Effector memory CD4-positive, alpha-beta T cell (primary cell): Measurements from ENCODE around the gene OBSCN.

ENCODE experiments used
- DNase-seq, 3 donors: peaks; one replicate each; pipeline ENCODE4 v3.0.0-alpha.2; 2020
- H3K27ac ChIP-seq: 2 replicates; pipeline ENCODE4 v1.7.0; 2013; ENCODE audit warnings: mild to moderate bottlenecking, low read length, moderate library complexity; ENCODE audit not compliant: insufficient read depth, poor library complexity, severe bottlenecking
- H3K27me3 ChIP-seq: replicated peaks from 2 replicates; pipeline ENCODE4 v1.7.0; 2013; ENCODE audit warnings: mild to moderate bottlenecking, low read length; ENCODE audit not compliant: insufficient read depth, control insufficient read depth, poor library complexity, severe bottlenecking
- H3K36me3 ChIP-seq: 2 replicates; pipeline ENCODE4 v1.7.0; 2013; ENCODE audit warnings: mild to moderate bottlenecking, low read length, moderate library complexity; ENCODE audit not compliant: control insufficient read depth, insufficient read depth
- H3K4me1 ChIP-seq: 2 replicates; pipeline ENCODE4 v1.7.0; 2013; ENCODE audit warnings: low read length, mild to moderate bottlenecking; ENCODE audit not compliant: control insufficient read depth, insufficient read depth, poor library complexity, severe bottlenecking
- H3K4me3 ChIP-seq: 2 replicates; pipeline ENCODE4 v1.7.0; 2013; ENCODE audit warnings: low read length, low read depth, mild to moderate bottlenecking; ENCODE audit not compliant: insufficient read depth, poor library complexity, severe bottlenecking
- H3K9me3 ChIP-seq: 2 replicates; pipeline ENCODE4 v1.7.0; 2013; ENCODE audit warnings: mild to moderate bottlenecking, low read length, moderate library complexity; ENCODE audit not compliant: control insufficient read depth

Gene OBSCN

DNA sequence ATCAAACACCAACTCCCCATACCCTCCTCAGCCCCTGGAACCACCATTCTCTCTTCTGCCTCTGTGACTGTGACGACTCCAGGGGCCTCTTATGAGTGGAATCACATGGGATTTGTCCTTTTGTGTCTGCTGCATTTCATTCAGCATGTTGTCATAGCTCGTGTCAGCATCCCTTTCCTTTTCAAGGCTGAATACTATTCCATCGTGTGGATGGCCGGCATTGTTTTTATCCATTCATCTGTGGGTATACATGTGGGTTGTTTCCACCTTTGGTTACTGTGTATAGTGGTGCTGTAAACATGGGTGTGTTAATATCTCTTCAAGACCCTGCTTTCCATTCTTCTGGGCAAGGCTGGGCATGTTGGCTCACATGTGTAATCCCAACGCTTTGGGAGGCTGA is 17.1 kb upstream of the OBSCN start:
- no peak overlapping the region for H3K27ac ChIP-seq
- no peaks in the 10 kb centered on the region for H3K9me3 ChIP-seq
- H3K27me3 ChIP-seq: no peaks in the 10 kb centered on the region
- H3K4me1 ChIP-seq: peaks cover under 1% of the 10 kb centered on the region
- no peaks in the 10 kb centered on the region for H3K36me3 ChIP-seq
- DNase-seq: no peak
- H3K4me3 ChIP-seq: no peak overlapping the region

GRCh38 chr1:228194436-228194835 is 13.4 kb upstream of the OBSCN start:
- no peak for DNase-seq
- H3K9me3 ChIP-seq: no peaks in the 10 kb centered on the region
- no peaks in the 10 kb centered on the region for H3K36me3 ChIP-seq
- H3K4me3 ChIP-seq: no peak overlapping the region
- H3K4me1 ChIP-seq: no peaks in the 10 kb centered on the region
- no peak overlapping the region for H3K27ac ChIP-seq
- H3K27me3 ChIP-seq: no peaks in the 10 kb centered on the region

GRCh38 chr1:228194921-228195812 is 12.7 kb upstream of the OBSCN start:
- Histone ChIP-seq H3K4me1 (no peaks in the 10 kb centered on the region), H3K4me3 (no peak overlapping the region), H3K27me3 (no peaks in the 10 kb centered on the region), H3K27ac (no peak overlapping the region), H3K9me3 (no peaks in the 10 kb centered on the region), H3K36me3 (no peaks in the 10 kb centered on the region)
- no peak for DNase-seq

GRCh38 chr1:228197555-228198147 is 10.2 kb upstream of the OBSCN start:
- no peaks in the 10 kb centered on the region for H3K27me3 ChIP-seq
- no peak overlapping the region for H3K27ac ChIP-seq
- no peaks in the 10 kb centered on the region for H3K4me1 ChIP-seq
- H3K9me3 ChIP-seq: no peaks in the 10 kb centered on the region
- no peaks in the 10 kb centered on the region for H3K36me3 ChIP-seq
- DNase-seq: no peak
- H3K4me3 ChIP-seq: no peak overlapping the region

GRCh38 chr1:228198977-228199590 is 8.8 kb upstream of the OBSCN start:
- no peaks in the 10 kb centered on the region for H3K9me3 ChIP-seq
- no peak for DNase-seq

GRCh38 chr1:228204958-228205357 is 2.9 kb upstream of the OBSCN start:
- no peaks in the 10 kb centered on the region for H3K9me3 ChIP-seq
- H3K4me3 ChIP-seq: no peak overlapping the region
- H3K4me1 ChIP-seq: no peaks in the 10 kb centered on the region
- no peaks in the 10 kb centered on the region for H3K27me3 ChIP-seq
- no peak overlapping the region for H3K27ac ChIP-seq
- no peaks in the 10 kb centered on the region for H3K36me3 ChIP-seq
- no peak for DNase-seq

More at GRCh38 chr1:228198977-228199590, 8.8 kb upstream of the OBSCN start:
- Histone ChIP-seq H3K36me3 (no peaks in the 10 kb centered on the region), H3K4me1 (no peaks in the 10 kb centered on the region), H3K4me3 (no peak overlapping the region), H3K27me3 (no peaks in the 10 kb centered on the region), H3K27ac (no peak overlapping the region)

DNA sequence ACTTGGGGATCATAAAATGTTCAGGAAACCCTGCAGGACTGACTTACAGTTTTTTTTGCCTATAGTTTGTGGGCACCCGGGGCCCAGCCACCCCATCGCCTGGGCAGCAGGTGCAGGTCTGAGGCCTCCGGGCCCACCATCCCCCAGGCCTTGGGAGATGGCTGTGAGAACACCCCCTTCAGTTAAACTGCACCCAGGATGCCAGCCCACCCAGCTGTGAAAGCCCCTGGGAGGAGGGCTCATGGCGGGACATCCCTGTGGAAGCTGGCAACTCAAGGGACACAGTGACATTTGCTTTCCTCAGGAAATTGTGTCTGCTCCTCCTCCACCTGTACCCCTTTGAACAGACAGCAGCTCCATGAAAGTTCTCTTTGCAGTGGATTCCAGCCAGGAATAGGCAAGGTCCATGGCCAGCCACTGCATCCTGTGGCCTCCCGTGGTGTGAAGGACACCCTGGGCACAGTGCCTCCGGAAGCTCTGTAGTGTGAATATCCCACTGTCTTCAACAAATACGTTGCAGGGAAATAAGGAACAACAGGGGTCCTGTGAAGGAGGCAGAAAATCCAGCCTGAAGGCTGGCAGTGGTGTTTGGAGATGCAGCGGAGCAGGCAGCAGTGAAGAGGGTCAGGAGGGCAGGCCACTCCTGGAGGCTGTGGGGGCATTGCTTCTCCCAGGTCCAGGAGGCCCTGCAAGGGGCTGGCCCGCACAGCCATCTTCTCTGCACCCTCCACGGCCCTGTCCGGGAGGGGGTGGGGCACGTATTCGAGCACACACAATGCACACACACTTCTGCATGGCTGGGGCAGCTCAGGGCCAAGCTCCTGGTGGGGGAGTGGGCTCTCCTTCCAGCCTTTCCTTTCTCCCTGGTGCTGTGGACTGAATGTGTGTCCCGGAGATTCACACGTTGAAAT is 2.1 kb upstream of the OBSCN start:
- H3K9me3 ChIP-seq: no peaks in the 10 kb centered on the region
- H3K4me3 ChIP-seq: no peak overlapping the region
- no peaks in the 10 kb centered on the region for H3K27me3 ChIP-seq
- no peak overlapping the region for H3K27ac ChIP-seq
- no peaks in the 10 kb centered on the region for H3K4me1 ChIP-seq
- no peaks in the 10 kb centered on the region for H3K36me3 ChIP-seq
- no peak for DNase-seq

- no peaks in the 10 kb centered on the region for H3K9me3 ChIP-seq
- H3K4me3 ChIP-seq: no peak overlapping the region
- no peaks in the 10 kb centered on the region for H3K27me3 ChIP-seq
- no peak for DNase-seq
- H3K27ac ChIP-seq: no peak overlapping the region
- H3K36me3 ChIP-seq: no peaks in the 10 kb centered on the region
- H3K4me1 ChIP-seq: no peaks in the 10 kb centered on the region
These were observed 1.1 kb upstream of the OBSCN start for GRCh38 chr1:228206582-228207351.

DNA sequence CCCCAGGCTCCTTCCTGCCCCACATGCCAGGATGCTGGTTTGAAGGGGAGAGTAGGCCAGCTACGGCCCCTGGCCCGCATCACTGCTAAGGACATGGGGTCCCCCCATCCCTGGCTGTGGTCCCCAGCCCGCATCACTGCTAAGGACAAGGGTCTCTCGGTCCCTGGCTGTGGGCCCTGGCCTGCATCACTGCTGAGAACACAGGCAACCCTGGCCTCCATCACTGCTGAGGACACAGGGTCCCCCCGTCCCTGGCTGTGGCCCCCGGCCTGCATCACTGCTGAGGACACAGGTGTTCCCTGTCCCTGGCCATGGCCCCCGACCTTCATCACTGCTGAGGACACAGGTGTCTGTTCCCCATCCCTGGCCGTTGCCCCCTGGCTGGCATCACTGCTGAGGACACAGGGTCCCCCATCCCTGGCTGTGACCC is 448 bp upstream of the OBSCN start:
- no peak for DNase-seq
- no peaks in the 10 kb centered on the region for H3K36me3 ChIP-seq
- H3K27ac ChIP-seq: no peak overlapping the region
- no peaks in the 10 kb centered on the region for H3K9me3 ChIP-seq
- H3K27me3 ChIP-seq: no peaks in the 10 kb centered on the region
- no peak overlapping the region for H3K4me3 ChIP-seq
- H3K4me1 ChIP-seq: no peaks in the 10 kb centered on the region
